Skeletal muscle tissue (tissue), 4 donors: ENCODE results near the gene OR6V1. TPM values are rescaled to one million over a fixed set of nuclear protein-coding genes. Genes with fewer than 3 reads are reported as not detected.
"Not testable (repeated sequence)": the region's sequence is repeated elsewhere in the genome, so short reads cannot be mapped to it uniquely, and the experiment has no call there.

Experiments used
- H3K27ac ChIP-seq: one replicate; pipeline ENCODE4 v1.7.0; 2013; ENCODE audit warnings: mild to moderate bottlenecking, low read depth, low read length, inconsistent platforms
- H3K27me3 ChIP-seq, 3 donors: one replicate each; pipeline ENCODE4 v1.7.0; 2013; ENCODE audit warnings: low read length in 3 of 3; ENCODE audit not compliant: control insufficient read depth in 3 of 3, insufficient read depth in 3 of 3
- H3K36me3 ChIP-seq, 3 donors: one replicate each; pipeline ENCODE4 v1.7.0; 2013; ENCODE audit warnings: low read length in 3 of 3; ENCODE audit not compliant: control insufficient read depth in 3 of 3, insufficient read depth in 3 of 3
- H3K4me1 ChIP-seq, 3 donors: one replicate each; pipeline ENCODE4 v1.7.0; 2013; ENCODE audit warnings: low read length in 3 of 3, mild to moderate bottlenecking in 3 of 3; ENCODE audit not compliant: control insufficient read depth in 3 of 3, insufficient read depth in 3 of 3
- H3K4me3 ChIP-seq, 3 donors: one replicate each; pipeline ENCODE4 v1.7.0; 2013; ENCODE audit warnings: low read length in 3 of 3
- H3K9ac ChIP-seq, 3 donors: one replicate each; pipeline ENCODE4 v1.7.0; 2013; ENCODE audit warnings: low read length in 3 of 3, mild to moderate bottlenecking in 3 of 3, moderate library complexity in 2 of 3, low read depth in 1 of 3
- H3K9me3 ChIP-seq, 3 donors: one replicate each; pipeline ENCODE4 v1.7.0; 2013; ENCODE audit warnings: low read length in 3 of 3; ENCODE audit not compliant: control insufficient read depth in 3 of 3
- total RNA-seq: library from RNA; depleted of rRNA; stranded (reverse); fragments of >200 nt; gene quantifications from one replicate; pipeline ENCODE4 v1.2.3, GENCODE V29; 2014
- donor health status: Osteomylitis.

The OR6V1 gene
- total RNA-seq, 1 donor from 2014 or later = not detected

DNA sequence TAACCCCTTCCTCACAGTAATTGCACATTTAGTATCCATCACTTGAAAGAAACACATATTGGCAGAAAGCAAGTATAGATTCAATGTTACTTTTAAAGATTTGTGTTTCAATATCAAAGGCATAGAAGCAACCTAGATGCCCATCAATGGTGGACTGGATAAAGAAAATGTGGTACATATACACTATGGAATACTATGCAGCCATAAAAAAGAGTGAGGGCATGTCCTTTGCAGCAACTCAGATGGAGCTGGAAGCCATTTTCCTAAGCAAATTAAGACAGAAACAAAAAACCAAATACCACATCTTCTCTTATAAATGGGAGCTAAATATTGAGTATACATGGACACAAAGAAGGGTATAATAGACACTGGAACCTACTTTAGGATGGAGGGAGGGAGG, 3.6 kb downstream of the OR6V1 start:
- Histone ChIP-seq H3K4me1 (peaks cover 0 to 4% (median 0%) of the 10 kb centered on the region in 3 donors), H3K4me3 (no peak overlapping the region), H3K9me3 (no peaks in the 10 kb centered on the region), H3K27ac (no peak overlapping the region), H3K9ac (no peak overlapping the region), H3K27me3 (peaks cover 0 to 2% (median 0%) of the 10 kb centered on the region in 3 donors), H3K36me3 (no peaks in the 10 kb centered on the region)

DNA sequence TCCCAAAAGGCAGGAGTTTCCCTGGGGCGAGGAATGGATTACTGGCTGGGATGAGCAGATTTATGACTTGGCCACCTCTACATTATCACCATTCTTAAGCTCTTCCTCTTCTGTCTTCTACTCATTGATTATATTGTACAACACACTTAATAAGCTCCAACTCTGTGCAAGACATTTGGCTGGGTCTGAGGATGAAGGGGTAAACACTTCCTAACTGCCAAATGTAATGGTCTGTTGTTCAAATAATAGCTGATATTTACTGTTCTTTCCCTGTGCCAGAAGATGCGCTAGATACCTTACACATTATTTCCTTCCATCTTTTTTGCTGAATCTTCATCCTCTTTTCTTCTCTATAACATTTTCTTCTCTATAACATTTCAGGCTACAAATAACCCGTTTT, 11.6 kb downstream of the OR6V1 start:
- peaks cover 0 to 4% (median 0%) of the 10 kb centered on the region in 3 donors for H3K9me3 ChIP-seq
- H3K4me3 ChIP-seq = no peak overlapping the region
- H3K9ac ChIP-seq = no peak overlapping the region
- no peak overlapping the region for H3K27ac ChIP-seq
- H3K36me3 ChIP-seq = no peaks in the 10 kb centered on the region
- no peaks in the 10 kb centered on the region for H3K4me1 ChIP-seq
- no peaks in the 10 kb centered on the region for H3K27me3 ChIP-seq

DNA sequence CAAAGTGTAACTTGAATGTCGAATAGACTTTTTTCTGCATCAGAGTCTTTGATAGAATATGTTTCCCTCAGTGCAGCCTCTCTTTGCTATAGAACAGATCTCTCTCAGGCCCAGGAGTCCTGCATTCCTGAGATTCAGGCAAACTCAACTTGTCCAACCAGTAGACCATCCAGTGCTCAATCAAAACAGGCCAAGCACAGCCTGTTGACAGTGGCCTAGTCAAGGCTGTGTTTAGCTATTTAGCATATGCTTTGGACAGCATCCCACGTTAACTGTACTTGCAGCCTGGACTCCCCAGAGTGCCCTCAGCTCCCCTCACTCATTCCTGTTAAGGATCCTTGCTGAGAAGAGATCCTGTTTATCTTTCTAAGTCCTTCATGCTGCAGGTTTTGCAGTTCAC, 16.3 kb downstream of the OR6V1 start:
- no peak overlapping the region for H3K27ac ChIP-seq
- H3K4me1 ChIP-seq = peaks cover 0 to 6% (median 0%) of the 10 kb centered on the region in 3 donors
- H3K27me3 ChIP-seq = no peaks in the 10 kb centered on the region
- no peak overlapping the region for H3K4me3 ChIP-seq
- no peaks in the 10 kb centered on the region for H3K36me3 ChIP-seq
- H3K9me3 ChIP-seq = no peaks in the 10 kb centered on the region
- H3K9ac ChIP-seq = no peak overlapping the region

DNA sequence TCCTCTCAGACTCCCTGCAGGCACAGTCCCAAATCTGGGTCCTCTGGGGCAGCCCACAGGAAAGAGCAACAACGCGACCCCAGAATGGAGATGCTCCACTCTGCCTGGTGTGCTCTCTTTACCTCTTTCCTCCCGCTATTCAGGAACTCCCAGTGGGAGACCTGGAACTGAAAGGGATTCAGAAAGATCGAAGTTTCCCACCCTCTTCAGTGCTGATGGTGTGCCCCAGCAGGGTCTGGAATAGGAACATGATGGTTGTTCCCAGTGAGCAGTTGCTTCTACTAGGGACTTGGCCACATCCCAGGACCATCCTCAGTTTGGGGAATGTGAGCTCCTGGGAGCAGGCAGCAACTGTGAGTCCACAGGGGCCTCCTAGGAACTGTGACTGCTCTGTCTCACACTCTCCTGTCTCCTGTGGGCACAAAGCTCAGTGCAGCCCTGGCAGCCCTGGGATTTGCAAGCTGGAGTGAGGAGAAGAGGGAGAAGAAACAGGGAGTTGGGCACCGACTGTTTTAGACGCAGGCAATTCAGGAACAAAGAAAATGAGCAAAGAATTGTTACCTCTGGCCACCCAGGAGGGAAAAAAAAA, 17.9 kb downstream of the OR6V1 start:
- no peaks in the 10 kb centered on the region for H3K27me3 ChIP-seq
- peaks cover 0 to 6% (median 0%) of the 10 kb centered on the region in 3 donors for H3K4me1 ChIP-seq
- no peak overlapping the region for H3K4me3 ChIP-seq
- no peak overlapping the region for H3K27ac ChIP-seq
- no peaks in the 10 kb centered on the region for H3K36me3 ChIP-seq
- H3K9ac ChIP-seq = no peak overlapping the region
- no peaks in the 10 kb centered on the region for H3K9me3 ChIP-seq

DNA sequence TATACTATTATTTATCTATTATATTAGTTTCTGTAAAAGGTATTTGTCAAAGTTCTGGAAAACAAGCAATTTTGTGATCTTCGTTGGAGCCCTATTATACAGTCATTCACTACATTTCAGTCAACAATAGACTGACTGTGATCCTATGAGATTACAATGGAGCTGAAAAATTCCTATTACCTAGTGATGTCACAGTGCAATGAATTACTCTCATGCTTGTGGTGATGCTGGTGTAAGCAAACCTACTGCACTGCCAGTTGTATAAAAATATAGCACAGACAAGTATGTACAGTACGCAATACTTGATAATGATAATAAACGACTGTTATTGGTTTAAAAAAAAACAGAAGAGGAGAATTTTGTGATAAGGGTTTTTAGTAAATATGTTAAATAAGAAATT, 21.4 kb downstream of the OR6V1 start:
- no peak overlapping the region for H3K4me3 ChIP-seq
- no peaks in the 10 kb centered on the region for H3K27me3 ChIP-seq
- H3K9ac ChIP-seq = no peak overlapping the region
- H3K36me3 ChIP-seq = no peaks in the 10 kb centered on the region
- peaks cover 0 to 6% (median 0%) of the 10 kb centered on the region in 3 donors for H3K4me1 ChIP-seq
- H3K9me3 ChIP-seq = no peaks in the 10 kb centered on the region
- H3K27ac ChIP-seq = no peak overlapping the region

DNA sequence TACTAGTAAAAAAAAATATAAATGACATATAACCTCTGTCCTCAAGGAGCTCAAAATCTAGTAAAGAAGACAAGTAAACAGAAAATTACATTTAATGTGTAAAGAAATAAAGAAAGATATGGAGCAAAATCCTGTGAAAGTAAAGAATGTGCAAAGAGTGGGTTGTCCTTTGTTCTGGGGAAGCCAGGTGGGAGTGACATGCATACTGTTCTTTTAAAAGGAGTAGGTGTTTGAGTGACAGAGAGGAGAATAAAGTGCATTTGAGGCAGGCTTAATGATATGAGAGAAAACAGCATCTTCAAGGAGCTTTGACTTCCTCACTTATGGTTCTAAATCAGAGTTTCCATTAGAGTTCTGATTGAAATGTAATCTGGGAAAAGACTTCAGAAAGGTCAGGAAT, 22.0 kb downstream of the OR6V1 start:
- Histone ChIP-seq H3K27me3 (no peaks in the 10 kb centered on the region), H3K36me3 (no peaks in the 10 kb centered on the region), H3K4me3 (no peak overlapping the region)

DNA sequence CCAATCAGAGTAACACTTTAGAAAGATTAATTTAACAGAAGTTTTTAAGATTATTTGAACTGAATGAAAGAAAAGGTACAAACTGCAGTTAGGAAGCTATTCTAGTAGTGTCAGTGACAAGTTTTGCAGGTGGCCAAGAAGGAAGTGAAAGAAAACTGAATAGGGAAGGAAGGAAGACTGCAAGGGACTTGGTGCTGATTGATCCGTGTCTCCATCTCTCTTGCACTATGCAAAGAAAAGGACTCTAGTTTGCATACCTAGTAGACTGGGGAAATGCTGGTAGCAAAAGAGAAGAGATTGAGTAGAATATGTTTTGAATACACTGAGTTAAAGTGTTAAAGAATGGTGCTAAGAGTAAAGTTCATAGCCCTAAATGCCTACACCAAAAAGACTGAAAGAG, 33.0 kb downstream of the OR6V1 start:
- no peak overlapping the region for H3K4me3 ChIP-seq

More for the DNA sequence above, 22.0 kb downstream of the OR6V1 start:
- H3K27ac ChIP-seq = no peak overlapping the region
- H3K4me1 ChIP-seq = peaks cover 0 to 6% (median 0%) of the 10 kb centered on the region in 3 donors
- no peaks in the 10 kb centered on the region for H3K9me3 ChIP-seq
- H3K9ac ChIP-seq = no peak overlapping the region

DNA sequence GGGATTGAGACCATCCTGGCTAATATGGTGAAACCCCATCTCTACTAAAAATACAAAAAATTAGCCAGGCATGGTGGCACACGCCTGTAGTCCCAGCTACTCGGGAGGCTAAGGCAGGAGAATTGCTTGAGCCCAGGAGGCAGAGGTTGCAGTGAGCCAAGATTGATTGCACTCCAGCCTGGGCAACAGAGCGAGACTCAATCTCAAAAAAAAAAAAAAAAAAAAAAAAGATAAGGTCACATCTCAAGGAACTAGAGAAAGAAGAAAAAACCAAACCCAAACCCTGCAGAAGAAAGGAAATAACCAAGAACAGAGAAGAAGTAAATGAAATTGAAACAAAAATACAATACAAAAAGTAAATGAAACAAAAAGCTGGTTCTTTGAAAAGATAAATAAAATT, 33.5 kb downstream of the OR6V1 start:
- H3K9me3 ChIP-seq, H3K4me3 ChIP-seq, H3K27ac ChIP-seq, H3K4me1 ChIP-seq, H3K27me3 ChIP-seq, H3K36me3 ChIP-seq, H3K9ac ChIP-seq: not testable (repeated sequence)

More for the DNA sequence above, 33.0 kb downstream of the OR6V1 start:
- no peaks in the 10 kb centered on the region for H3K27me3 ChIP-seq
- H3K4me1 ChIP-seq = no peaks in the 10 kb centered on the region
- no peak overlapping the region for H3K27ac ChIP-seq
- H3K9me3 ChIP-seq = peaks cover 0 to 2% (median 0%) of the 10 kb centered on the region in 3 donors
- no peak overlapping the region for H3K9ac ChIP-seq
- no peaks in the 10 kb centered on the region for H3K36me3 ChIP-seq

DNA sequence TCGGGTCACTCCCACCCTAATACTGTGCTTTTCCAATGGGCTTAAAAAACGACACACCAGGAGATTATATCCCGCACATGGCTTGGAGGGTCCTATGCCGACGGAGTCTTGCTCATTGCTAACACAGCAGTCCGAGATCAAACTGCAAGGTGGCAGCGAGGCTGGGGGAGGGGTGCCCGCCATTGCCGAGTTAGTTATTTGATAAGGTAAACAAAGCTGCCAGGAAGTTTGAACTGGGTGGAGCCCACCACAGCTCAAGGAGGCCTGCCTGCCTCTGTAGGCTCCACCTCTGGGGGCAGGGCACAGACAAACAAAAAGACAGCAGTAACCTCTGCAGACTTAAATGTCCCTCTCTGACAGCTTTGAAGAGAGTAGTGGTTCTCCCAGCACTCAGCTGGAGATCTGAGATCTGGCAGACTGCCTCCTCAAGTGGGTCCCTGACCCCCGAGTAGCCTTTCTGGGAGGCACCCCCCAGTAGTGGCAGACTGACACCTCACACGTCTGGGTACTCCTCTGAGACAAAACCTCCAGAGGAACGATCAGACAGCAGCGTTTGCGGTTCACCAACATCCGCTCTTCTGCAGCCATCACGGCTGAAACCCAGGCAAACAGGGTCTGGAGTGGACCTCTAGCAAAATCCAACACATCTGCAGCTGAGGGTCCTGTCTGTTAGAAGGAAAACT, 36.5 kb downstream of the OR6V1 start:
- H3K4me1 ChIP-seq, H3K9me3 ChIP-seq, H3K36me3 ChIP-seq, H3K4me3 ChIP-seq, H3K27ac ChIP-seq, H3K9ac ChIP-seq, H3K27me3 ChIP-seq: not testable (repeated sequence)

DNA sequence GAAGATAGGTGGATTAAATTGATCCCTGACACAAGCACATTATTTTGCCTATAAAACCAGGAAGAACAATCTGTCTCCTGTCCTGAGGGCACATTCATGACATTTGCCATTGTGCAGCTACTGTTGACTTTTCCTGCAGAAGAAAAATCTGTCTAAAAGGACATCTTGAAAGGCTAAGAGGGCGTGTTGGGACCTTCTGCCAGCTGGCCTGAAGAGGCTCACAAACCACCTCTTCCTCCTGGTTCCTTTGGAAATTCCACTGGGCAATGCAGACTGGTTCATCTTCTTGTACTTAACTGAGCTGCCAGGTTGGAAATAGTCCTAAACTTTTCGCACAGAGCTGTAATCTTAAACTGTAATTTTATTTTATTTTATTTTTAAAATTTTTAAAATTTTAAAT, 44.0 kb downstream of the OR6V1 start:
- Histone ChIP-seq H3K27me3 (no peaks in the 10 kb centered on the region), H3K9ac (no peak overlapping the region), H3K4me3 (no peak overlapping the region), H3K27ac (no peak overlapping the region), H3K4me1 (no peaks in the 10 kb centered on the region), H3K36me3 (no peaks in the 10 kb centered on the region), H3K9me3 (peaks cover 0 to 6% (median 2%) of the 10 kb centered on the region in 3 donors)
